K562 (cell line): Measurements from ENCODE around the gene NPB. TPM values are rescaled to one million over a fixed set of nuclear protein-coding genes. Genes with fewer than 3 reads are reported as not detected.

ENCODE experiments used
- ADNP ChIP-seq: fragments of 200-800 bp; sonication (Bioruptor generic); IDR thresholded peaks from 2 replicates; pipeline ENCODE4 v1.6.1; 2016; ENCODE audit warnings: missing genetic modification characterization, missing compliant biosample characterization
- ARNT ChIP-seq, 2 experiments: fragments of 450-650 bp; IDR thresholded peaks; 2 replicates each; pipeline ENCODE4 v1.6.1; 2016; ENCODE audit warnings: mild to moderate bottlenecking in 1 of 2
- CBX1 ChIP-seq: sonication (generic); IDR thresholded peaks from 2 replicates; pipeline ENCODE4 v1.6.1; 2016; ENCODE audit warnings: antibody characterized with exemption, low read depth, mild to moderate bottlenecking
- CREB1 ChIP-seq, 2 experiments: sonication (generic) in 1 of 2; formaldehyde crosslinking in 1 of 2; IDR thresholded peaks; 2 replicates each; pipeline versions ENCODE4 v1.6.1 to v1.8.0; 2012 to 2022; ENCODE audit warnings: inconsistent platforms in 1 of 2, mild to moderate bottlenecking in 1 of 2, missing genetic modification reagents in 1 of 2, moderate library complexity in 1 of 2
- CREBBP ChIP-seq: IDR thresholded peaks from one replicate; pipeline ENCODE4 v1.6.1; 2012; ENCODE audit warnings: low read depth, mild to moderate bottlenecking, control low read depth, inconsistent platforms, low read length
- DACH1 ChIP-seq: fragments of 450-650 bp; IDR thresholded peaks from 2 replicates; pipeline ENCODE4 v1.6.1; 2018; ENCODE audit not compliant: partially characterized antibody
- DIDO1 ChIP-seq: fragments of 450-650 bp; IDR thresholded peaks from 2 replicates; pipeline ENCODE4 v1.6.1; 2016; ENCODE audit warnings: low read depth, missing biosample characterization, missing genetic modification characterization
- GTF2A2 ChIP-seq: IDR thresholded peaks from 2 replicates; pipeline ENCODE4 v1.6.1; 2016; ENCODE audit warnings: mild to moderate bottlenecking, missing genetic modification characterization, missing compliant biosample characterization
- RB1 ChIP-seq: fragments of 450-650 bp; IDR thresholded peaks from 2 replicates; pipeline ENCODE4 v1.6.1; 2017; ENCODE audit warnings: low read depth, mild to moderate bottlenecking
- RBM17 ChIP-seq: fragments of 200-400 bp; formaldehyde crosslinking; IDR thresholded peaks from 2 replicates; pipeline ENCODE4 v1.6.1; 2017; ENCODE audit warnings: low read depth, mild to moderate bottlenecking, low read length, borderline replicate concordance
- SLC30A9 ChIP-seq: fragments of 250-450 bp; sonication (Bioruptor Pico); IDR thresholded peaks from 2 replicates; pipeline ENCODE4 v1.8.0; 2022; ENCODE audit warnings: mild to moderate bottlenecking, moderate library complexity
- SPI1 ChIP-seq: IDR thresholded peaks from 2 replicates; pipeline ENCODE4 v1.6.1; 2011; ENCODE audit warnings: low read depth, low read length, control low read depth, borderline replicate concordance
- polyA plus RNA-seq, 8 experiments: library from polyadenylated mRNA; depleted of rRNA in 4 of 8; stranded (reverse) in 5 of 8; unstranded in 3 of 8; fragments of >200 nt; fragmentation: Nextera tagmentation in 2 of 8; fragmentation: Illumina TruSeq in 1 of 8; extraction: Ambion mirVana in 2 of 8; extraction: Trizol in 1 of 8; gene quantifications; 2 replicates each; pipeline versions ENCODE4 v1.2.1 to v1.2.3, GENCODE V29; 2011 to 2014; ENCODE audit warnings: inconsistent platforms in 1 of 8, missing spikeins in 1 of 8
- total RNA-seq, 7 experiments: library from RNA; depleted of rRNA in 6 of 7; stranded (reverse); fragments of >200 nt in 6 of 7; fragmentation: Illumina TruSeq in 2 of 7; extraction: Trizol in 2 of 7; gene quantifications; 2 replicates each; pipeline versions ENCODE4 v1.2.1 to v1.2.3, GENCODE V29; 2011 to 2021; ENCODE audit warnings: low replicate concordance in 1 of 7
- TF ChIP-seq, protein P1 (sequence below): fragments of 250-450 bp; sonication (Bioruptor Pico); IDR thresholded peaks from 2 replicates; pipeline ENCODE4 v1.4.0; 2020
- TF ChIP-seq, protein P2 (sequence below): fragments of 250-450 bp; sonication (Bioruptor Pico); IDR thresholded peaks from 2 replicates; pipeline ENCODE4 v1.8.0; 2022; ENCODE audit warnings: moderate library complexity, mild to moderate bottlenecking, inconsistent platforms
- TF ChIP-seq, protein P3 (sequence below): sonication (generic); formaldehyde crosslinking; IDR thresholded peaks from 2 replicates; pipeline ENCODE4 v1.5.0; 2020; ENCODE audit warnings: missing genetic modification reagents
- TF ChIP-seq, protein P4 (sequence below): fragments of 450-650 bp; formaldehyde crosslinking; IDR thresholded peaks from 2 replicates; pipeline ENCODE4 v1.4.0; 2020; ENCODE audit warnings: mild to moderate bottlenecking, moderate library complexity
- TF ChIP-seq, protein P5 (sequence below): fragments of 250-450 bp; sonication (Bioruptor Pico); IDR thresholded peaks from 2 replicates; pipeline ENCODE4 v1.5.1; 2021; ENCODE audit warnings: mild to moderate bottlenecking
- TF ChIP-seq, protein P6 (sequence below): fragments of 250-450 bp; sonication (Bioruptor Pico); IDR thresholded peaks from 2 replicates; pipeline ENCODE4 v1.6.1; 2021; ENCODE audit warnings: mild to moderate bottlenecking

NPB gene
- total and polyA plus RNA-seq, 9 of the 15 experiments (the other 6 are each of a cell fraction or from before 2014, with no cell fraction given) = 0.03 to 0.61 (median 0.14) TPM; not detected in 2

DNA sequence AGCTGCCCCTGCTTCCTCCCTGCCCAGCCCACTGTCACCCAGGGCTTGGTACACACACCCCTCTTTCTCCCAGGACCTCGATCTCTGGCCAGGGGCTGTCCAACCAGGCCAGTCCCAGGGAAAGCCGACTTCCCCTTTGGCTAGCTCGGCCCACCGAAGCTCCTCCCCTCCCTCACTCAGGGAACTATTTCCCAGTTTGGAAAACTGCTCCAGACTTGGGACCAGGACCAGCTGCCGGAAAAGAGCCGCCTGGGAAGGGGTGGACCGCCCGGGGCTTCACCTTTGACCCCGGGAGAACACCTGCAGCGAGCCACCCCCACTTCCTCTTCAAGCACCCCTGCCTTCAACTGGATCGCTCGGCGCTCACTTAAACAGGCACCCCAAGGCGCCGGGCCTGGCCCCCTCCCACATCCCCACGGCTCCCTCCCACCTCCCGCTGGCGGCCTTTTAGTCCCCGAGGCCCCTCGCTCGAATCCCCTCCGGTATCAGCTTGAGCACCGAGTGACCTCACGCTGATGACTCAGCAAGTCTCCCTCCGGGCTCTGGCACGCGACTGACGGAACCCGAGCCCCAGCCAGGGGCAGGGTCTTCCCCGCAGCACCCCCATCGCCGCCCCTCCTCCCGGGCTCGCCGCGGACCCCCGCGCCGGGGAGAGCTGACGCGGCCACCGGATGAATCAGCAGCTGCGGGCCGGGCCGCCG, 24.6 kb downstream of the NPB start (continued):
- TF ChIP-seq, protein P1, sequence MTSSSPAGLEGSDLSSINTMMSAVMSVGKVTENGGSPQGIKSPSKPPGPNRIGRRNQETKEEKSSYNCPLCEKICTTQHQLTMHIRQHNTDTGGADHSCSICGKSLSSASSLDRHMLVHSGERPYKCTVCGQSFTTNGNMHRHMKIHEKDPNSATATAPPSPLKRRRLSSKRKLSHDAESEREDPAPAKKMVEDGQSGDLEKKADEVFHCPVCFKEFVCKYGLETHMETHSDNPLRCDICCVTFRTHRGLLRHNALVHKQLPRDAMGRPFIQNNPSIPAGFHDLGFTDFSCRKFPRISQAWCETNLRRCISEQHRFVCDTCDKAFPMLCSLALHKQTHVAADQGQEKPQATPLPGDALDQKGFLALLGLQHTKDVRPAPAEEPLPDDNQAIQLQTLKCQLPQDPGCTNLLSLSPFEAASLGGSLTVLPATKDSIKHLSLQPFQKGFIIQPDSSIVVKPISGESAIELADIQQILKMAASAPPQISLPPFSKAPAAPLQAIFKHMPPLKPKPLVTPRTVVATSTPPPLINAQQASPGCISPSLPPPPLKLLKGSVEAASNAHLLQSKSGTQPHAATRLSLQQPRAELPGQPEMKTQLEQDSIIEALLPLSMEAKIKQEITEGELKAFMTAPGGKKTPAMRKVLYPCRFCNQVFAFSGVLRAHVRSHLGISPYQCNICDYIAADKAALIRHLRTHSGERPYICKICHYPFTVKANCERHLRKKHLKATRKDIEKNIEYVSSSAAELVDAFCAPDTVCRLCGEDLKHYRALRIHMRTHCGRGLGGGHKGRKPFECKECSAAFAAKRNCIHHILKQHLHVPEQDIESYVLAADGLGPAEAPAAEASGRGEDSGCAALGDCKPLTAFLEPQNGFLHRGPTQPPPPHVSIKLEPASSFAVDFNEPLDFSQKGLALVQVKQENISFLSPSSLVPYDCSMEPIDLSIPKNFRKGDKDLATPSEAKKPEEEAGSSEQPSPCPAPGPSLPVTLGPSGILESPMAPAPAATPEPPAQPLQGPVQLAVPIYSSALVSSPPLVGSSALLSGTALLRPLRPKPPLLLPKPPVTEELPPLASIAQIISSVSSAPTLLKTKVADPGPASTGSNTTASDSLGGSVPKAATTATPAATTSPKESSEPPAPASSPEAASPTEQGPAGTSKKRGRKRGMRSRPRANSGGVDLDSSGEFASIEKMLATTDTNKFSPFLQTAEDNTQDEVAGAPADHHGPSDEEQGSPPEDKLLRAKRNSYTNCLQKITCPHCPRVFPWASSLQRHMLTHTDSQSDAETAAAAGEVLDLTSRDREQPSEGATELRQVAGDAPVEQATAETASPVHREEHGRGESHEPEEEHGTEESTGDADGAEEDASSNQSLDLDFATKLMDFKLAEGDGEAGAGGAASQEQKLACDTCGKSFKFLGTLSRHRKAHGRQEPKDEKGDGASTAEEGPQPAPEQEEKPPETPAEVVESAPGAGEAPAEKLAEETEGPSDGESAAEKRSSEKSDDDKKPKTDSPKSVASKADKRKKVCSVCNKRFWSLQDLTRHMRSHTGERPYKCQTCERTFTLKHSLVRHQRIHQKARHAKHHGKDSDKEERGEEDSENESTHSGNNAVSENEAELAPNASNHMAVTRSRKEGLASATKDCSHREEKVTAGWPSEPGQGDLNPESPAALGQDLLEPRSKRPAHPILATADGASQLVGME (CRISPR knock-in tag) = no peak
- TF ChIP-seq GTF2A2 (no peak), SPI1 (peak; percentile 88), CBX1 (no peak), RBM17 (no peak), CREB1 (IDR thresholded peaks at IDR 0.05) (0 out of 2 replicates have a peak, but pooled peaks have one; percentile 35), CREB1 (CRISPR knock-in tag; IDR thresholded peaks at IDR 0.05) (no peak), RB1 (no peak), ARNT (IDR thresholded peaks at IDR 0.05) (no peak), ADNP (tag) (no peak), SLC30A9 (no peak), DIDO1 (no peak), CREBBP (no peak), DACH1 (no peak)
- TF ChIP-seq, protein P2, sequence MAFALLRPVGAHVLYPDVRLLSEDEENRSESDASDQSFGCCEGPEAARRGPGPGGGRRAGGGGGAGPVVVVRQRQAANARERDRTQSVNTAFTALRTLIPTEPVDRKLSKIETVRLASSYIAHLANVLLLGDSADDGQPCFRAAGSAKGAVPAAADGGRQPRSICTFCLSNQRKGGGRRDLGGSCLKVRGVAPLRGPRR (CRISPR knock-in tag) = no peak
- TF ChIP-seq, protein P3, sequence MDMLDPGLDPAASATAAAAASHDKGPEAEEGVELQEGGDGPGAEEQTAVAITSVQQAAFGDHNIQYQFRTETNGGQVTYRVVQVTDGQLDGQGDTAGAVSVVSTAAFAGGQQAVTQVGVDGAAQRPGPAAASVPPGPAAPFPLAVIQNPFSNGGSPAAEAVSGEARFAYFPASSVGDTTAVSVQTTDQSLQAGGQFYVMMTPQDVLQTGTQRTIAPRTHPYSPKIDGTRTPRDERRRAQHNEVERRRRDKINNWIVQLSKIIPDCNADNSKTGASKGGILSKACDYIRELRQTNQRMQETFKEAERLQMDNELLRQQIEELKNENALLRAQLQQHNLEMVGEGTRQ (CRISPR knock-in tag) = no peak
- TF ChIP-seq, protein P4, sequence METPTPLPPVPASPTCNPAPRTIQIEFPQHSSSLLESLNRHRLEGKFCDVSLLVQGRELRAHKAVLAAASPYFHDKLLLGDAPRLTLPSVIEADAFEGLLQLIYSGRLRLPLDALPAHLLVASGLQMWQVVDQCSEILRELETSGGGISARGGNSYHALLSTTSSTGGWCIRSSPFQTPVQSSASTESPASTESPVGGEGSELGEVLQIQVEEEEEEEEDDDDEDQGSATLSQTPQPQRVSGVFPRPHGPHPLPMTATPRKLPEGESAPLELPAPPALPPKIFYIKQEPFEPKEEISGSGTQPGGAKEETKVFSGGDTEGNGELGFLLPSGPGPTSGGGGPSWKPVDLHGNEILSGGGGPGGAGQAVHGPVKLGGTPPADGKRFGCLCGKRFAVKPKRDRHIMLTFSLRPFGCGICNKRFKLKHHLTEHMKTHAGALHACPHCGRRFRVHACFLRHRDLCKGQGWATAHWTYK = no peak; the same call in 1 of the 2 replicates
- TF ChIP-seq, protein P5, sequence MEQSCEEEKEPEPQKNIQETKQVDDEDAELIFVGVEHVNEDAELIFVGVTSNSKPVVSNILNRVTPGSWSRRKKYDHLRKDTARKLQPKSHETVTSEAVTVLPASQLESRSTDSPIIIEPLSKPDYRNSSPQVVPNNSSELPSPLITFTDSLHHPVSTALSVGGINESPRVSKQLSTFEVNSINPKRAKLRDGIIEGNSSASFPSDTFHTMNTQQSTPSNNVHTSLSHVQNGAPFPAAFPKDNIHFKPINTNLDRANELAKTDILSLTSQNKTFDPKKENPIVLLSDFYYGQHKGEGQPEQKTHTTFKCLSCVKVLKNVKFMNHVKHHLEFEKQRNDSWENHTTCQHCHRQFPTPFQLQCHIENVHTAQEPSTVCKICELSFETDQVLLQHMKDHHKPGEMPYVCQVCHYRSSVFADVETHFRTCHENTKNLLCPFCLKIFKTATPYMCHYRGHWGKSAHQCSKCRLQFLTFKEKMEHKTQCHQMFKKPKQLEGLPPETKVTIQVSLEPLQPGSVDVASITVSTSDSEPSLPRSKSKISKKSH (CRISPR knock-in tag) = no peak
- TF ChIP-seq, protein P6, sequence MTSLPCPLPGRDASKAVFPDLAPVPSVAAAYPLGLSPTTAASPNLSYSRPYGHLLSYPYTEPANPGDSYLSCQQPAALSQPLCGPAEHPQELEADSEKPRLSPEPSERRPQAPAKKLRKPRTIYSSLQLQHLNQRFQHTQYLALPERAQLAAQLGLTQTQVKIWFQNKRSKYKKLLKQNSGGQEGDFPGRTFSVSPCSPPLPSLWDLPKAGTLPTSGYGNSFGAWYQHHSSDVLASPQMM = no peak
